PC-3 (cell line): Measurements from ENCODE around the gene IGFL3. TPM values are rescaled to one million over a fixed set of nuclear protein-coding genes. Genes with fewer than 3 reads are reported as not detected.

ENCODE experiments used
- ATAC-seq: fragments of 200-7000 bp; cut with Tn5 transposase; 2 replicates; pipeline ENCODE4 v1.9.1; 2020; ENCODE audit warnings: mild to moderate bottlenecking, moderate library complexity
- BruUV-seq: library from RNA; stranded (reverse); fragments of 400-500 nt; replicated peaks from 2 replicates; lab custom pipeline; 2021; lab: Mats Ljungman, UMichigan
- CTCF ChIA-PET: fragments of 300-600 bp; sonication (Branson Sonifier 250); formaldehyde crosslinking; loops from one replicate; lab custom pipeline; 2022; ENCODE audit warnings: antibody characterized with exemption; lab: Charles Lee
- POLR2A ChIA-PET: fragments of 300-600 bp; sonication (Branson Sonifier 250); formaldehyde crosslinking; loops from one replicate; lab custom pipeline; 2022; ENCODE audit warnings: antibody characterized with exemption; ENCODE audit not compliant: unreplicated experiment; lab: Charles Lee
- DNase-seq: peaks from one replicate; pipeline ENCODE4 v3.0.0-alpha.2; 2015
- H2AFZ ChIP-seq: fragments of 300-600 bp; sonication (generic); 2 replicates; pipeline ENCODE4 v1.6.0; 2016; ENCODE audit warnings: antibody characterized with exemption, low read length
- H3F3A ChIP-seq: fragments of 300-600 bp; sonication (generic); one replicate; pipeline ENCODE4 v1.6.0; 2017; ENCODE audit warnings: antibody characterized with exemption, low read length, control low read depth, mild to moderate bottlenecking; ENCODE audit not compliant: unreplicated experiment
- H3K27ac ChIP-seq: fragments of 300-600 bp; sonication (generic); 2 replicates; pipeline ENCODE4 v1.5.1; 2016; ENCODE audit warnings: mild to moderate bottlenecking, low read length
- H3K27me3 ChIP-seq: fragments of 300-600 bp; sonication (generic); 2 replicates; pipeline ENCODE4 v1.6.1; 2016; ENCODE audit warnings: low read length, mixed read lengths
- H3K36me3 ChIP-seq: fragments of 300-600 bp; sonication (generic); 2 replicates; pipeline ENCODE4 v1.6.1; 2016; ENCODE audit warnings: low read depth, mixed run types, low read length, mixed read lengths
- H3K4me1 ChIP-seq: fragments of 300-600 bp; sonication (generic); 2 replicates; pipeline ENCODE4 v1.5.1; 2016; ENCODE audit warnings: low read length; ENCODE audit not compliant: insufficient read depth
- H3K4me2 ChIP-seq: fragments of 300-600 bp; sonication (generic); 2 replicates; pipeline ENCODE4 v1.6.0; 2016; ENCODE audit warnings: low read length
- H3K4me3 ChIP-seq: fragments of 300-600 bp; sonication (generic); 2 replicates; pipeline ENCODE4 v1.5.1; 2016; ENCODE audit warnings: mild to moderate bottlenecking, low read length, mixed read lengths
- H3K79me2 ChIP-seq: fragments of 300-600 bp; sonication (generic); 2 replicates; pipeline ENCODE4 v1.6.1; 2017; ENCODE audit warnings: low read length, mixed read lengths
- H3K9ac ChIP-seq: fragments of 300-600 bp; sonication (generic); 2 replicates; pipeline ENCODE4 v1.6.0; 2016; ENCODE audit warnings: mild to moderate bottlenecking, low read length
- H3K9me2 ChIP-seq: fragments of 300-600 bp; sonication (generic); replicated peaks from 2 replicates; pipeline ENCODE4 v1.6.1; 2016; ENCODE audit warnings: mixed run types, low read length, mixed read lengths
- H3K9me3 ChIP-seq: fragments of 300-600 bp; sonication (generic); 2 replicates; pipeline ENCODE4 v1.6.1; 2016; ENCODE audit warnings: low read length, mixed read lengths
- H4K20me1 ChIP-seq: fragments of 300-600 bp; sonication (generic); 2 replicates; pipeline ENCODE4 v1.6.1; 2016; ENCODE audit warnings: low read length, mixed read lengths
- CTCF ChIP-seq: fragments of 300-600 bp; sonication (generic); conservative IDR thresholded peaks from 2 replicates; pipeline ENCODE4 v1.5.1; 2017; ENCODE audit warnings: antibody characterized with exemption, low read depth, mild to moderate bottlenecking, low read length
- EZH2 ChIP-seq: fragments of 300-600 bp; sonication (generic); IDR thresholded peaks from one replicate; pipeline ENCODE4 v1.6.1; 2017; ENCODE audit warnings: antibody characterized with exemption, mild to moderate bottlenecking, low read length; ENCODE audit not compliant: unreplicated experiment
- EZH2phosphoT487 ChIP-seq: fragments of 300-600 bp; sonication (generic); IDR thresholded peaks from 2 replicates; pipeline ENCODE4 v1.6.1; 2018; ENCODE audit warnings: mild to moderate bottlenecking, antibody characterized with exemption, low read length, borderline replicate concordance
- intact Hi-C: fragments of 100-400 bp; cut with micrococcal nuclease; formaldehyde crosslinking; loops from 2 replicates; pipeline ENCODE4 v1.9.0; 2023
- total RNA-seq: library from RNA; depleted of rRNA; stranded (reverse); fragments of >200 nt; gene quantifications from 2 replicates; pipeline ENCODE4 v1.2.3, GENCODE V29; 2014

IGFL3 gene
- total RNA-seq, 1 experiment from 2014 or later: not detected

DNA sequence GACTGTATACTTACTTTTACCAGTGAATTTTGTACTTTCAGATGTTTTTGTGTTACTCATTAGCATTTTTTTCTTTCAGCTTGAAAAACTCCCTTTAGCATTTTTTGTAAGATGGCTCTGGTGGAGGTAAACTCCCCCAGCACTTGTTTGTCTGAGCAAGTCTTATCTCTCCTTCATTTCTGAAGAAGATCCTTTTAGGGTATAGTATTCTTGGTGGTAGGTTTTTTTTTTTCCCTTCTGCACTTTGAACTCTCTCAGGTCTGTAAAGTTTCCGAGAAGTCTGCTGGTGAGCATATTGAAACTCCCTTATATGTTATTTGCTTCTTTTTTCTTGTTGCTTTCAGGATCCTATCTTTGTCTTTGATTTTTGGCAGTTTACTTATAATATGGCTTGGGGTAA lies 35.1 kb downstream of the IGFL3 start:
- Histone ChIP-seq H3K4me3 (no peak overlapping the region), H3K4me2 (no peak overlapping the region), H3K27ac (no peak overlapping the region), H3K4me1 (no peaks in the 10 kb centered on the region), H2AFZ (no peak overlapping the region), H4K20me1 (no peaks in the 10 kb centered on the region), H3K79me2 (no peaks in the 10 kb centered on the region), H3K27me3 (peaks cover 35% of the 10 kb centered on the region), H3K36me3 (no peaks in the 10 kb centered on the region), H3F3A (no peaks in the 10 kb centered on the region), H3K9me2 (no peaks in the 10 kb centered on the region), H3K9ac (no peak overlapping the region), H3K9me3 (0 out of 2 replicates have a peak, but pooled peaks cover 5% of the 10 kb centered on the region)
- no peak for TF ChIP-seq EZH2phosphoT487
- no peak for TF ChIP-seq CTCF
- BruUV-seq: no TSS peak
- intact Hi-C loops: no loop called here
- DNase-seq (no peak), ATAC-seq (no peak)
- CTCF ChIA-PET: no interaction called here
- POLR2A ChIA-PET: no interaction called here

GRCh38 chr19:46088101-46088500 lies 36.4 kb downstream of the IGFL3 start:
- Histone ChIP-seq H4K20me1 (no peaks in the 10 kb centered on the region), H3K4me3 (no peak overlapping the region), H3F3A (no peaks in the 10 kb centered on the region), H3K79me2 (no peaks in the 10 kb centered on the region), H3K4me1 (no peaks in the 10 kb centered on the region), H2AFZ (no peak overlapping the region), H3K9me3 (0 out of 2 replicates have a peak, but pooled peaks cover 5% of the 10 kb centered on the region), H3K9ac (no peak overlapping the region), H3K27me3 (peaks cover 35% of the 10 kb centered on the region), H3K9me2 (no peaks in the 10 kb centered on the region), H3K27ac (no peak overlapping the region), H3K36me3 (no peaks in the 10 kb centered on the region), H3K4me2 (no peak overlapping the region)
- no peak for ATAC-seq
- POLR2A ChIA-PET: no interaction called here
- BruUV-seq: no TSS peak
- DNase-seq: no peak
- no peak for TF ChIP-seq EZH2phosphoT487
- TF ChIP-seq EZH2: no peak
- no peak for TF ChIP-seq CTCF
- intact Hi-C loops: no loop called here
- CTCF ChIA-PET: no interaction called here

- BruUV-seq: no TSS peak
- Histone ChIP-seq H3K79me2 (no peaks in the 10 kb centered on the region), H3K4me3 (no peak overlapping the region), H2AFZ (no peak overlapping the region), H3K9ac (no peak overlapping the region), H3K4me2 (no peak overlapping the region), H3K9me3 (0 out of 2 replicates have a peak, but pooled peaks cover 5% of the 10 kb centered on the region), H3K4me1 (peaks cover 7% of the 10 kb centered on the region), H3K9me2 (no peaks in the 10 kb centered on the region), H3K27ac (no peak overlapping the region), H4K20me1 (no peaks in the 10 kb centered on the region), H3F3A (no peaks in the 10 kb centered on the region), H3K36me3 (no peaks in the 10 kb centered on the region), H3K27me3 (peaks cover 32% of the 10 kb centered on the region)
- TF ChIP-seq EZH2phosphoT487 (no peak), EZH2 (no peak), CTCF (no peak)
- ChIA-PET POLR2A (no interaction called here), CTCF (no interaction called here)
- ATAC-seq: no peak
- DNase-seq: no peak
- intact Hi-C loops: no loop called here
Measured at GRCh38 chr19:46085888-46086287, 38.6 kb downstream of the IGFL3 start.
